ENCODE data around the gene MAP4K4. TPM values are rescaled to one million over a fixed set of nuclear protein-coding genes. Genes with fewer than 3 reads are reported as not detected.
A peak's percentile ranks its signal among the peaks of the same experiment; 100 is the strongest.

Gene MAP4K4
- total RNA-seq, 1 experiment from 2014 or later, result 133 TPM

GRCh38 chr2:101873543-101873942 lies 176.0 kb downstream of the MAP4K4 start:
- no peaks in the 10 kb centered on the region for H3K9me2 ChIP-seq (replicated peaks; ENCODE audit: low read length)
- no peak overlapping the region for H3K27ac ChIP-seq (ENCODE audit: low read length)
- H3K79me2 ChIP-seq (ENCODE audit: low read length), result no peaks in the 10 kb centered on the region
- H3K9me3 ChIP-seq (ENCODE audit: low read length), result no peaks in the 10 kb centered on the region
- H3K4me2 ChIP-seq (ENCODE audit: low read length), result no peak overlapping the region
- DNase-seq (peak; percentile 42), ATAC-seq (peak; percentile 35; the same call in 1 of the 2 replicates)
- H3F3A ChIP-seq (ENCODE audit: low read length, unreplicated experiment), result no peaks in the 10 kb centered on the region
- ChIA-PET CTCF (interaction anchor here (0.6 to 0.7 kb wide), 2 partner anchors 375 to 808 kb away, joined by 3 read pairs; no protein-coding TSS in a partner anchor), POLR2A (ENCODE audit: unreplicated experiment) (no interaction called here)
- H3K9ac ChIP-seq (ENCODE audit: low read length), result no peak overlapping the region
- BruUV-seq (replicated peaks), result no TSS peak
- no peaks in the 10 kb centered on the region for H3K27me3 ChIP-seq (ENCODE audit: low read length)
- no peaks in the 10 kb centered on the region for H3K4me1 ChIP-seq (ENCODE audit: insufficient read depth, low read length)
- no peak for TF ChIP-seq EZH2phosphoT487 (IDR thresholded peaks at IDR 0.05; ENCODE audit: borderline replicate concordance, low read length)
- TF ChIP-seq EZH2 (IDR thresholded peaks at IDR 0.05; ENCODE audit: low read length, unreplicated experiment), result no peak
- TF ChIP-seq CTCF (conservative IDR thresholded peaks at IDR 0.05; ENCODE audit: low read depth, low read length), result peak; percentile 50
- peaks cover 87% of the 10 kb centered on the region for H3K36me3 ChIP-seq (ENCODE audit: low read depth, low read length)
- H3K4me3 ChIP-seq (ENCODE audit: low read length), result no peak overlapping the region
- intact Hi-C loops (cut with micrococcal nuclease), result loop anchor here (1.0 kb wide), 1 partner anchor 454 kb away; no protein-coding TSS in a partner anchor
- no peak overlapping the region for H2AFZ ChIP-seq (ENCODE audit: low read length)
- H4K20me1 ChIP-seq (ENCODE audit: low read length), result no peaks in the 10 kb centered on the region

GRCh38 chr2:101874069-101874468 lies 176.6 kb downstream of the MAP4K4 start:
- DNase-seq, result no peak
- TF ChIP-seq EZH2 (IDR thresholded peaks at IDR 0.05; ENCODE audit: low read length, unreplicated experiment), result no peak
- no peak for TF ChIP-seq EZH2phosphoT487 (IDR thresholded peaks at IDR 0.05; ENCODE audit: borderline replicate concordance, low read length)
- TF ChIP-seq CTCF (conservative IDR thresholded peaks at IDR 0.05; ENCODE audit: low read depth, low read length), result no peak
- no peak for ATAC-seq
- Histone ChIP-seq H2AFZ (ENCODE audit: low read length) (no peak overlapping the region), H3K27me3 (ENCODE audit: low read length) (no peaks in the 10 kb centered on the region), H3K4me2 (ENCODE audit: low read length) (no peak overlapping the region), H3K79me2 (ENCODE audit: low read length) (no peaks in the 10 kb centered on the region), H3K9me3 (ENCODE audit: low read length) (no peaks in the 10 kb centered on the region), H3F3A (ENCODE audit: low read length, unreplicated experiment) (no peaks in the 10 kb centered on the region), H3K4me1 (ENCODE audit: insufficient read depth, low read length) (no peaks in the 10 kb centered on the region), H3K27ac (ENCODE audit: low read length) (no peak overlapping the region), H3K36me3 (ENCODE audit: low read depth, low read length) (peaks cover 88% of the 10 kb centered on the region), H4K20me1 (ENCODE audit: low read length) (no peaks in the 10 kb centered on the region), H3K9ac (ENCODE audit: low read length) (no peak overlapping the region), H3K9me2 (replicated peaks; ENCODE audit: low read length) (no peaks in the 10 kb centered on the region), H3K4me3 (ENCODE audit: low read length) (no peak overlapping the region)
- no TSS peak for BruUV-seq (replicated peaks)
- intact Hi-C loops (cut with micrococcal nuclease), result no loop called here
- POLR2A ChIA-PET (ENCODE audit: unreplicated experiment), result no interaction called here
- CTCF ChIA-PET, result interaction anchor here (0.6 to 0.7 kb wide), 2 partner anchors 376 to 809 kb away, joined by 3 read pairs; no protein-coding TSS in a partner anchor

GRCh38 chr2:101879466-101879865 lies 182.0 kb downstream of the MAP4K4 start:
- Histone ChIP-seq H3K9me3 (ENCODE audit: low read length) (no peaks in the 10 kb centered on the region), H2AFZ (ENCODE audit: low read length) (no peak overlapping the region), H3K9me2 (replicated peaks; ENCODE audit: low read length) (no peaks in the 10 kb centered on the region), H3K27ac (ENCODE audit: low read length) (no peak overlapping the region), H3K36me3 (ENCODE audit: low read depth, low read length) (peaks cover 62% of the 10 kb centered on the region), H3F3A (ENCODE audit: low read length, unreplicated experiment) (no peaks in the 10 kb centered on the region), H3K27me3 (ENCODE audit: low read length) (no peaks in the 10 kb centered on the region), H4K20me1 (ENCODE audit: low read length) (peaks cover 6% of the 10 kb centered on the region; the same call in 1 of the 2 replicates), H3K79me2 (ENCODE audit: low read length) (peaks cover 9% of the 10 kb centered on the region; the same call in 1 of the 2 replicates), H3K9ac (ENCODE audit: low read length) (no peak overlapping the region), H3K4me3 (ENCODE audit: low read length) (no peak overlapping the region), H3K4me2 (ENCODE audit: low read length) (no peak overlapping the region), H3K4me1 (ENCODE audit: insufficient read depth, low read length) (peaks cover 13% of the 10 kb centered on the region)
- intact Hi-C loops (cut with micrococcal nuclease), result no loop called here
- no TSS peak for BruUV-seq (replicated peaks)
- TF ChIP-seq CTCF (conservative IDR thresholded peaks at IDR 0.05; ENCODE audit: low read depth, low read length) (no peak), EZH2 (IDR thresholded peaks at IDR 0.05; ENCODE audit: low read length, unreplicated experiment) (no peak), EZH2phosphoT487 (IDR thresholded peaks at IDR 0.05; ENCODE audit: borderline replicate concordance, low read length) (no peak)
- CTCF ChIA-PET, result no interaction called here
- POLR2A ChIA-PET (ENCODE audit: unreplicated experiment), result no interaction called here
- no peak for ATAC-seq
- no peak for DNase-seq

Data from PC-3 (cell line).